H9 (cell line): ENCODE measurements around the gene OPALIN. TPM values are rescaled to one million over a fixed set of nuclear protein-coding genes. Genes with fewer than 3 reads are reported as not detected.

Experiments used
- DNase-seq: peaks from one replicate; pipeline ENCODE4 v3.0.0-alpha.2; 2017
- H2AFZ ChIP-seq: one replicate; pipeline ENCODE4 v1.6.1; 2013; ENCODE audit warnings: mild to moderate bottlenecking, low read length, control low read depth, moderate library complexity
- H2AK5ac ChIP-seq: 2 replicates; pipeline ENCODE4 v1.6.1; 2013; ENCODE audit warnings: low read length, control low read depth, mixed read lengths; ENCODE audit not compliant: insufficient read length
- H2BK120ac ChIP-seq: one replicate; pipeline ENCODE4 v1.6.1; 2013; ENCODE audit warnings: low read depth, mild to moderate bottlenecking, low read length, control low read depth, inconsistent platforms; ENCODE audit not compliant: poor library complexity, severe bottlenecking
- H2BK12ac ChIP-seq: 2 replicates; pipeline ENCODE4 v1.6.1; 2013; ENCODE audit warnings: low read length, control low read depth, mixed read lengths, low read depth; ENCODE audit not compliant: insufficient read length
- H2BK15ac ChIP-seq: 2 replicates; pipeline ENCODE4 v1.6.1; 2013; ENCODE audit warnings: low read depth, low read length, control low read depth
- H2BK20ac ChIP-seq: one replicate; pipeline ENCODE4 v1.6.1; 2013; ENCODE audit warnings: low read depth, mild to moderate bottlenecking, low read length, control low read depth, inconsistent platforms; ENCODE audit not compliant: poor library complexity, severe bottlenecking
- H2BK5ac ChIP-seq: 2 replicates; pipeline ENCODE4 v1.6.1; 2013; ENCODE audit warnings: low read length, control low read depth, mixed read lengths; ENCODE audit not compliant: insufficient read length
- H3K14ac ChIP-seq: 2 replicates; pipeline ENCODE4 v1.6.1; 2013; ENCODE audit warnings: low read length, control low read depth; ENCODE audit not compliant: insufficient read depth
- H3K18ac ChIP-seq: 2 replicates; pipeline ENCODE4 v1.6.1; 2013; ENCODE audit warnings: low read depth, mild to moderate bottlenecking, mixed read lengths, low read length, control low read depth; ENCODE audit not compliant: insufficient read length
- H3K23ac ChIP-seq: 2 replicates; pipeline ENCODE4 v1.6.1; 2013; ENCODE audit warnings: low read length, control low read depth, mixed read lengths, low read depth; ENCODE audit not compliant: insufficient read length
- H3K23me2 ChIP-seq: 2 replicates; pipeline ENCODE4 v1.6.1; 2013; ENCODE audit warnings: low read depth, mild to moderate bottlenecking, mixed read lengths, low read length, control low read depth; ENCODE audit not compliant: insufficient read length, poor library complexity, severe bottlenecking
- H3K27ac ChIP-seq: 2 replicates; pipeline ENCODE4 v1.5.1; 2013; ENCODE audit warnings: low read length, control low read depth, mixed read lengths, low read depth; ENCODE audit not compliant: insufficient read length
- H3K27me3 ChIP-seq: 2 replicates; pipeline ENCODE4 v1.6.1; 2013; ENCODE audit warnings: low read length, control low read depth, inconsistent platforms; ENCODE audit not compliant: insufficient read depth
- H3K4ac ChIP-seq: 2 replicates; pipeline ENCODE4 v1.6.1; 2013; ENCODE audit warnings: low read depth, mild to moderate bottlenecking, control low read depth, inconsistent platforms, low read length, moderate library complexity
- H3K4me1 ChIP-seq: 2 replicates; pipeline ENCODE4 v1.6.1; 2013; ENCODE audit warnings: low read length, control low read depth, inconsistent platforms; ENCODE audit not compliant: insufficient read depth
- H3K4me2 ChIP-seq: 2 replicates; pipeline ENCODE4 v1.6.1; 2013; ENCODE audit warnings: low read length, control low read depth, mixed read lengths; ENCODE audit not compliant: insufficient read length, insufficient read depth
- H3K56ac ChIP-seq: 2 replicates; pipeline ENCODE4 v1.6.1; 2013; ENCODE audit warnings: low read depth, mild to moderate bottlenecking, mixed read lengths, low read length, control low read depth; ENCODE audit not compliant: insufficient read length
- H3K79me1 ChIP-seq: 2 replicates; pipeline ENCODE4 v1.6.1; 2013; ENCODE audit warnings: low read depth, mild to moderate bottlenecking, moderate library complexity, low read length, control low read depth, inconsistent platforms; ENCODE audit not compliant: insufficient read depth, poor library complexity, severe bottlenecking
- H3K79me2 ChIP-seq: 2 replicates; pipeline ENCODE4 v1.6.1; 2013; ENCODE audit warnings: low read length, control low read depth, inconsistent platforms; ENCODE audit not compliant: insufficient read depth
- H3K9ac ChIP-seq: 2 replicates; pipeline ENCODE4 v1.6.1; 2013; ENCODE audit warnings: low read length, control low read depth, mixed read lengths; ENCODE audit not compliant: insufficient read length; ENCODE audit errors: extremely low read depth
- H3K9me3 ChIP-seq: one replicate; pipeline ENCODE4 v1.6.1; 2013; ENCODE audit warnings: low read depth, low read length, inconsistent platforms; ENCODE audit not compliant: control insufficient read depth
- H3T11ph ChIP-seq: one replicate; pipeline ENCODE4 v1.6.1; 2013; ENCODE audit warnings: mild to moderate bottlenecking, low read length, control low read depth, inconsistent platforms
- H4K20me1 ChIP-seq: one replicate; pipeline ENCODE4 v1.6.1; 2013; ENCODE audit not compliant: control insufficient read depth, insufficient read length, insufficient read depth
- H4K5ac ChIP-seq: 2 replicates; pipeline ENCODE4 v1.6.1; 2013; ENCODE audit warnings: low read depth, mild to moderate bottlenecking, mixed read lengths, low read length, control low read depth; ENCODE audit not compliant: insufficient read length
- H4K8ac ChIP-seq: replicated peaks from 2 replicates; pipeline ENCODE4 v1.6.1; 2013; ENCODE audit warnings: low read length, control low read depth, mixed read lengths, low read depth; ENCODE audit not compliant: insufficient read length
- H4K91ac ChIP-seq: 2 replicates; pipeline ENCODE4 v1.6.1; 2013; ENCODE audit warnings: low read depth, mild to moderate bottlenecking, moderate library complexity, mixed read lengths, low read length, control low read depth; ENCODE audit not compliant: insufficient read length
- H3K27ac Mint-ChIP-seq, 3 experiments: 2 replicates in 2 of 3; 3 replicates in 1 of 3; pipeline ENCODE4 v1.8.0; 2020 to 2021; ENCODE audit warnings: mixed read lengths in 3 of 3, mild to moderate bottlenecking in 1 of 3, moderate library complexity in 1 of 3
- H3K27me3 Mint-ChIP-seq: 2 replicates; pipeline ENCODE4 v1.8.0; 2021; ENCODE audit warnings: low read depth, mild to moderate bottlenecking, moderate library complexity, mixed read lengths
- H3K36me3 Mint-ChIP-seq, 3 experiments: 2 replicates in 2 of 3; 3 replicates in 1 of 3; pipeline ENCODE4 v1.8.0; 2020 to 2021; ENCODE audit warnings: low read depth in 3 of 3, mixed read lengths in 3 of 3; ENCODE audit not compliant: insufficient read depth in 1 of 3
- H3K4me1 Mint-ChIP-seq, 2 experiments: 2 replicates each; pipeline ENCODE4 v1.8.0; 2020; ENCODE audit warnings: mixed read lengths in 2 of 2
- H3K4me3 Mint-ChIP-seq, 2 experiments: 2 replicates in 1 of 2; 3 replicates in 1 of 2; pipeline ENCODE4 v1.8.0; 2020 to 2021; ENCODE audit warnings: mild to moderate bottlenecking in 2 of 2, mixed read lengths in 2 of 2, moderate library complexity in 1 of 2
- H3K9me3 Mint-ChIP-seq, 2 experiments: 2 replicates in 1 of 2; 3 replicates in 1 of 2; pipeline ENCODE4 v1.8.0; 2020; ENCODE audit warnings: mild to moderate bottlenecking in 2 of 2, mixed read lengths in 2 of 2, moderate library complexity in 1 of 2
- CTCF ChIP-seq: fragments of 200-600 bp; sonication (generic); conservative IDR thresholded peaks from 3 replicates; pipeline ENCODE4 v1.8.0; 2021; ENCODE audit warnings: antibody characterized with exemption, mild to moderate bottlenecking
- WGBS: extraction: QIAGEN DNeasy Blood & Tissue Kit; methylation state at CpG from one replicate; pipeline ENCODE4 v1.1.7; 2013; ENCODE audit warnings: missing lambda C conversion rate, low lambda C conversion rate, mixed read lengths; ENCODE audit not compliant: insufficient read length; ENCODE audit errors: extremely low coverage; 5-methylcytosine and 5-hydroxymethylcytosine counted together
- total RNA-seq: library from RNA; stranded (reverse); gene quantifications from 2 replicates; pipeline ENCODE4 v1.2.1, GENCODE V29; 2021

OPALIN gene
- total RNA-seq, 1 experiment from 2014 or later, result not detected

DNA sequence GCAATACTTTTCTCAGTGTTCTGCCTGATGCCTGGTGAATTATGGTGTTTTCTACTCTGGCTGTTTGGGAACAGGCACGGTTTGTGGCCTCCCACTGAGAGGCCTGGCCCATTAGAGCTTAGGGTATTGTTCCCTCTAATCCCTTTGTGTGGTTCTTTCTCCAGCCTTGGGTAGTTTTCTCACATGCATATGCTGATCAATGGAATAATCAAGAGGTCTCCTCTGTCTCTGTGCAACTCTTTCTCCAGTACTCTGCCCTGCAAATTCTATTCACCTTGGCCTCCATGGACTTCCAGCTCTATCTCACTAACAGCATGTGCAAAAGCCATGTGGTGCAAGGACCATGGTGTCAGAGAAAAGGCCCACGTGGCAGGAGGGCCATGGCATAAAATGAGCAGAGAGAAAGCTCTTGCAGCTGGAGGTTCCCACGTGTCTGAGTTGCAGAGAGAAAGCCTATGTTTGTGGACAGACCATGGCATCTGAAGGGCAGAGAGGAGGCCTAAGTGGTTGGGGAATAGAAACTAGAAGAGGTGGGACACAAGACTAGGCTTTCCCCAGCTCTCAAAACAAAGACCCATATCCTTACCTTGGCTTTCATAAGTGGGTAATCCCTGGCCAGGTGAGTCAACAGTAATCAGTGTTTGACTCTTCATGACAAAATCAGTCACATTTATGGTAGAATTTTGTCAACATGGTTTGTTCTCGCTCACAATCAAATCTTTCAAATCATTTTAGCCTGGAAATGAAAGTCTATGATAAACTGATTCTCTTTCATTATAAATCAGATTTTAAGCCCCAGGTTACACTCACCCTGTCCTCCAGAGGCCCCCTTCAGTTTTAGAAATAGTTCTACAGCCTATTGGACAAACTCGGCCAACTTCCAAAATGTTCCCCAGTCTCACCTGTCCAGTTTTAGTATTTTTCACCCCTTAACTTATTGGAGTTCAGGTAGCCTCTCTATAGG, 17.3 kb downstream of the OPALIN start:
- Histone ChIP-seq H4K20me1 (no peaks in the 10 kb centered on the region), H4K8ac (no peak overlapping the region), H3K9me3 (peaks cover 5% of the 10 kb centered on the region), H2BK12ac (no peak overlapping the region), H2BK20ac (no peak overlapping the region), H3K79me1 (no peaks in the 10 kb centered on the region), H3K23me2 (no peaks in the 10 kb centered on the region), H3K4me1 (peaks cover 7% of the 10 kb centered on the region; the same call in 1 of the 2 replicates), H3K79me2 (no peaks in the 10 kb centered on the region), H3T11ph (no peak overlapping the region), H4K5ac (no peak overlapping the region), H3K18ac (no peak overlapping the region), H3K14ac (no peak overlapping the region), H3K4ac (no peak overlapping the region), H3K4me2 (no peak overlapping the region), H2BK120ac (no peak overlapping the region), H3K27ac (no peak overlapping the region), H2BK15ac (no peak overlapping the region), H3K9ac (no peak overlapping the region), H3K56ac (no peak overlapping the region), H2AK5ac (no peak overlapping the region), H3K27me3 (no peaks in the 10 kb centered on the region), H2AFZ (no peak overlapping the region), H3K23ac (no peak overlapping the region), H2BK5ac (no peak overlapping the region), H4K91ac (no peak overlapping the region)
- peak overlapping the region; percentile 17 to 69 (median 18); a peak in 4 of 7 replicates for H3K27ac Mint-ChIP-seq
- peaks cover 65 to 67% of the 10 kb centered on the region in 2 experiments for H3K4me1 Mint-ChIP-seq
- H3K27me3 Mint-ChIP-seq, result peaks cover 26% of the 10 kb centered on the region
- H3K36me3 Mint-ChIP-seq, result peaks cover 9 to 12% (median 10%) of the 10 kb centered on the region in 3 experiments
- no CpG with 5 or more reads among the region's 5 CpGs for WGBS
- H3K4me3 Mint-ChIP-seq, result no peak overlapping the region; a peak in 1 of 5 replicates
- peaks cover 11 to 15% of the 10 kb centered on the region in 2 experiments for H3K9me3 Mint-ChIP-seq
- TF ChIP-seq CTCF, result no peak
- no peak for DNase-seq
